GM18508 (cell line): ENCODE measurements around the gene QPCT.
"Not testable (repeated sequence)": the region's sequence is repeated elsewhere in the genome, so short reads cannot be mapped to it uniquely, and the experiment has no call there.

Source experiments
- ATAC-seq: cut with Tn5 transposase; IDR thresholded peaks from one replicate; pipeline ENCODE4 v1.9.1; 2021; ENCODE audit warnings: moderate number of reproducible peaks; ENCODE audit not compliant: insufficient read depth, unreplicated experiment

The QPCT gene

GRCh38 chr2:37356299-37356698, 11.9 kb downstream of the QPCT start:
- no peak for ATAC-seq

- no peak for ATAC-seq
Measured at GRCh38 chr2:37357069-37357468, 12.6 kb downstream of the QPCT start.

- no peak for ATAC-seq
Measured at GRCh38 chr2:37357530-37357929, 13.1 kb downstream of the QPCT start.

- no peak for ATAC-seq
Measured at GRCh38 chr2:37358466-37358865, 14.0 kb downstream of the QPCT start.

GRCh38 chr2:37361216-37361815, 16.9 kb downstream of the QPCT start:
- ATAC-seq: no peak

- no peak for ATAC-seq
Measured at GRCh38 chr2:37361994-37362698, 17.7 kb downstream of the QPCT start.

- ATAC-seq: no peak
Measured at GRCh38 chr2:37364351-37364750, 19.9 kb downstream of the QPCT start.

GRCh38 chr2:37365669-37366068, 21.2 kb downstream of the QPCT start:
- ATAC-seq: peak; percentile 91

GRCh38 chr2:37366773-37367172, 22.3 kb downstream of the QPCT start:
- no peak for ATAC-seq

- no peak for ATAC-seq
Measured at GRCh38 chr2:37367310-37367709, 22.9 kb downstream of the QPCT start.

GRCh38 chr2:37367984-37368383, 23.6 kb downstream of the QPCT start:
- ATAC-seq: no peak

GRCh38 chr2:37370666-37371065, 26.2 kb downstream of the QPCT start:
- ATAC-seq: no peak

GRCh38 chr2:37372000-37372399, 27.6 kb downstream of the QPCT start:
- no peak for ATAC-seq

- ATAC-seq: no peak
Measured at GRCh38 chr2:37375741-37376288, 31.4 kb downstream of the QPCT start.

- ATAC-seq: peak; percentile 84
Measured at GRCh38 chr2:37376421-37377186, 32.2 kb downstream of the QPCT start.

- peak; percentile 31 for ATAC-seq
Measured at GRCh38 chr2:37377187-37377532, 32.7 kb downstream of the QPCT start.

GRCh38 chr2:37378411-37378810, 34.0 kb downstream of the QPCT start:
- no peak for ATAC-seq

GRCh38 chr2:37379881-37380296, 35.5 kb downstream of the QPCT start:
- no peak for ATAC-seq

- ATAC-seq: not testable (repeated sequence)
Measured at GRCh38 chr2:37380787-37381186, 36.4 kb downstream of the QPCT start.

- ATAC-seq: not testable (repeated sequence)
Measured at GRCh38 chr2:37384261-37384660, 39.8 kb downstream of the QPCT start.

- ATAC-seq: no peak
Measured at GRCh38 chr2:37387148-37387835, 42.9 kb downstream of the QPCT start.
